ENCODE results near the gene COL23A1.

The COL23A1 gene

GRCh38 chr5:178323961-178324360 lies 266.2 kb downstream of the COL23A1 start:
- ChIA-PET CTCF (no interaction called here), POLR2A (no interaction called here)
- H3K9me3 ChIP-seq (ENCODE audit: control insufficient read depth, insufficient read depth, low read depth, low read length), result no peaks in the 10 kb centered on the region
- no peaks in the 10 kb centered on the region for H3K4me1 ChIP-seq (ENCODE audit: control insufficient read depth, insufficient read depth, low read length)
- TF ChIP-seq ZBTB1 (tag by site-specific recombination; IDR thresholded peaks at IDR 0.05), result no peak
- TF ChIP-seq ZNF514 (tag by site-specific recombination; IDR thresholded peaks at IDR 0.05), result no peak
- no peak for TF ChIP-seq ZNF596 (tag by site-specific recombination; IDR thresholded peaks at IDR 0.05)
- TF ChIP-seq, protein P1, sequence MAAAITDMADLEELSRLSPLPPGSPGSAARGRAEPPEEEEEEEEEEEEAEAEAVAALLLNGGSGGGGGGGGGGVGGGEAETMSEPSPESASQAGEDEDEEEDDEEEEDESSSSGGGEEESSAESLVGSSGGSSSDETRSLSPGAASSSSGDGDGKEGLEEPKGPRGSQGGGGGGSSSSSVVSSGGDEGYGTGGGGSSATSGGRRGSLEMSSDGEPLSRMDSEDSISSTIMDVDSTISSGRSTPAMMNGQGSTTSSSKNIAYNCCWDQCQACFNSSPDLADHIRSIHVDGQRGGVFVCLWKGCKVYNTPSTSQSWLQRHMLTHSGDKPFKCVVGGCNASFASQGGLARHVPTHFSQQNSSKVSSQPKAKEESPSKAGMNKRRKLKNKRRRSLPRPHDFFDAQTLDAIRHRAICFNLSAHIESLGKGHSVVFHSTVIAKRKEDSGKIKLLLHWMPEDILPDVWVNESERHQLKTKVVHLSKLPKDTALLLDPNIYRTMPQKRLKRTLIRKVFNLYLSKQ (tag by site-specific recombination; IDR thresholded peaks at IDR 0.05; ENCODE audit: borderline replicate concordance), result no peak
- no peak for TF ChIP-seq ZFHX2 (tag by site-specific recombination; conservative IDR thresholded peaks at IDR 0.05)
- no peak for TF ChIP-seq ZNF133 (tag by site-specific recombination; IDR thresholded peaks at IDR 0.05)
- TF ChIP-seq KLF9 (tag by site-specific recombination; IDR thresholded peaks at IDR 0.05; ENCODE audit: low read depth), result no peak
- TF ChIP-seq EGR2 (tag by site-specific recombination; IDR thresholded peaks at IDR 0.05; ENCODE audit: low read depth), result no peak
- TF ChIP-seq KLF10 (tag by site-specific recombination; IDR thresholded peaks at IDR 0.05), result no peak
- TF ChIP-seq SP2 (tag by site-specific recombination; IDR thresholded peaks at IDR 0.05), result no peak
- TF ChIP-seq KLF8 (tag by site-specific recombination; IDR thresholded peaks at IDR 0.05), result no peak
- TF ChIP-seq, protein P2, sequence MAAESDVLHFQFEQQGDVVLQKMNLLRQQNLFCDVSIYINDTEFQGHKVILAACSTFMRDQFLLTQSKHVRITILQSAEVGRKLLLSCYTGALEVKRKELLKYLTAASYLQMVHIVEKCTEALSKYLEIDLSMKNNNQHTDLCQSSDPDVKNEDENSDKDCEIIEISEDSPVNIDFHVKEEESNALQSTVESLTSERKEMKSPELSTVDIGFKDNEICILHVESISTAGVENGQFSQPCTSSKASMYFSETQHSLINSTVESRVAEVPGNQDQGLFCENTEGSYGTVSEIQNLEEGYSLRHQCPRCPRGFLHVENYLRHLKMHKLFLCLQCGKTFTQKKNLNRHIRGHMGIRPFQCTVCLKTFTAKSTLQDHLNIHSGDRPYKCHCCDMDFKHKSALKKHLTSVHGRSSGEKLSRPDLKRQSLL (tag by site-specific recombination; IDR thresholded peaks at IDR 0.05), result no peak
- TF ChIP-seq ZNF555 (tag by site-specific recombination; conservative IDR thresholded peaks at IDR 0.05), result no peak
- no peak for TF ChIP-seq ZNF548 (tag by site-specific recombination; IDR thresholded peaks at IDR 0.05)
- TF ChIP-seq ZNF221 (tag by site-specific recombination; IDR thresholded peaks at IDR 0.05; ENCODE audit: borderline replicate concordance), result no peak
- no peak for TF ChIP-seq ZBTB49 (tag by site-specific recombination; IDR thresholded peaks at IDR 0.05; ENCODE audit: low read depth)
- TF ChIP-seq, protein P3, sequence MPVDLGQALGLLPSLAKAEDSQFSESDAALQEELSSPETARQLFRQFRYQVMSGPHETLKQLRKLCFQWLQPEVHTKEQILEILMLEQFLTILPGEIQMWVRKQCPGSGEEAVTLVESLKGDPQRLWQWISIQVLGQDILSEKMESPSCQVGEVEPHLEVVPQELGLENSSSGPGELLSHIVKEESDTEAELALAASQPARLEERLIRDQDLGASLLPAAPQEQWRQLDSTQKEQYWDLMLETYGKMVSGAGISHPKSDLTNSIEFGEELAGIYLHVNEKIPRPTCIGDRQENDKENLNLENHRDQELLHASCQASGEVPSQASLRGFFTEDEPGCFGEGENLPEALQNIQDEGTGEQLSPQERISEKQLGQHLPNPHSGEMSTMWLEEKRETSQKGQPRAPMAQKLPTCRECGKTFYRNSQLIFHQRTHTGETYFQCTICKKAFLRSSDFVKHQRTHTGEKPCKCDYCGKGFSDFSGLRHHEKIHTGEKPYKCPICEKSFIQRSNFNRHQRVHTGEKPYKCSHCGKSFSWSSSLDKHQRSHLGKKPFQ (tag by site-specific recombination; IDR thresholded peaks at IDR 0.05), result no peak
- TF ChIP-seq ZNF341 (tag by site-specific recombination; IDR thresholded peaks at IDR 0.05; ENCODE audit: low read depth), result no peak
- no peaks in the 10 kb centered on the region for H3K36me3 ChIP-seq (ENCODE audit: control insufficient read depth in 2 of 2, insufficient read depth in 1 of 2, low read length in 2 of 2)
- H3K4me3 ChIP-seq (ENCODE audit: low read depth, low read length), result no peak overlapping the region
- no peak overlapping the region for H3K27ac ChIP-seq (ENCODE audit: extremely low read depth, low read depth, low read length)

DNA sequence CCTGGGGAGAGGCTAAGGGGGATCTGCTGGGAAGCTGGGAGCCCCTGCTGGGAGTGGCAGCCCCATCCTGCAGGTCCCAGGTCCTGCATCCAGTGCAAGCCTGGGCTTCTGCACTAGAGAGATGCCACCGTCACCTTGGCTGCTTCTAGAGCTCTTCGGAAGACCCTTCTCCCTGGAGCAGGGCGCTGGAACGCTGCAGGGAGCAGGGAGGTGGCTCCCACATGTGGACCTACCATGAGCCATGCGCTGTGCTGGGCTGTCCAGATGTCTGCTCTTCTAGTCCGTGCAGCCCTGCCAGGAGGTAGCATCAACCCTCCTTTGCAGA lies 266.7 kb downstream of the COL23A1 start:
- Histone ChIP-seq H3K9me3 (ENCODE audit: control insufficient read depth, insufficient read depth, low read depth, low read length) (no peaks in the 10 kb centered on the region), H3K27ac (ENCODE audit: extremely low read depth, low read depth, low read length) (no peak overlapping the region), H3K4me1 (ENCODE audit: control insufficient read depth, insufficient read depth, low read length) (no peaks in the 10 kb centered on the region), H3K4me3 (ENCODE audit: low read depth, low read length) (no peak overlapping the region), H3K36me3 (ENCODE audit: control insufficient read depth in 2 of 2, insufficient read depth in 1 of 2, low read length in 2 of 2) (no peaks in the 10 kb centered on the region)
- TF ChIP-seq GLIS2 (tag by site-specific recombination; IDR thresholded peaks at IDR 0.05), result no peak
- no peak for TF ChIP-seq ZNF777 (tag by site-specific recombination; IDR thresholded peaks at IDR 0.05; ENCODE audit: borderline replicate concordance)
- no peak for TF ChIP-seq ZNF394 (tag by site-specific recombination; IDR thresholded peaks at IDR 0.05; ENCODE audit: borderline replicate concordance)
- TF ChIP-seq ZNF776 (tag by site-specific recombination; IDR thresholded peaks at IDR 0.05; ENCODE audit: borderline replicate concordance), result no peak
- POLR2A ChIA-PET, result no interaction called here
- CTCF ChIA-PET, result no interaction called here

Data from HEK293 (cell line).